Measurements from ENCODE around the gene NAALADL2.
A peak's percentile ranks its signal among the peaks of the same experiment; 100 is the strongest.
"Not testable (repeated sequence)": the region's sequence is repeated elsewhere in the genome, so short reads cannot be mapped to it uniquely, and the experiment has no call there.

NAALADL2 gene

GRCh38 chr3:175443682-175444081, 584.5 kb downstream of the NAALADL2 start:
- no peak for DNase-seq

- no peak for DNase-seq
Measured at GRCh38 chr3:175445741-175446140, 586.6 kb downstream of the NAALADL2 start.

DNA sequence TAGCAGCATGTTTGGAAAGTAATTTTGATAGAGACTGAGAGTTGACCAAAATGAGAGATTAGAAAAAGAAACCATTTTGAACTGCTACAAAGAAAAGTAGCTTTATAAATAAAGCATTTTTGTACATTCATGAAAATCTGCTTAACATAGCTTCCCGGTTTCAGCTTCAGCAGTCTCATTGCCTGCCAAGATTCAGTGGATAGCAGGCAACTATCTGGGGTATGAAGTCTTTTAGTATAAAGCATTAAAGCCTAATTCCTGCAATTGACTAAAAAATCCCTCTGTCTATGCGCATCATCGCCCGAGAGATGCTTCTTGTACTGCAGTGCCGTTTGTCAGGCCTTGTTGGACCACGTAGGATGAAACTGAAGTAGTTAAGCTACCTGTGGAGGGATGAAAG, 588.4 kb downstream of the NAALADL2 start:
- DNase-seq = no peak

- no peak for DNase-seq
Measured at GRCh38 chr3:175453361-175453760, 594.2 kb downstream of the NAALADL2 start.

DNA sequence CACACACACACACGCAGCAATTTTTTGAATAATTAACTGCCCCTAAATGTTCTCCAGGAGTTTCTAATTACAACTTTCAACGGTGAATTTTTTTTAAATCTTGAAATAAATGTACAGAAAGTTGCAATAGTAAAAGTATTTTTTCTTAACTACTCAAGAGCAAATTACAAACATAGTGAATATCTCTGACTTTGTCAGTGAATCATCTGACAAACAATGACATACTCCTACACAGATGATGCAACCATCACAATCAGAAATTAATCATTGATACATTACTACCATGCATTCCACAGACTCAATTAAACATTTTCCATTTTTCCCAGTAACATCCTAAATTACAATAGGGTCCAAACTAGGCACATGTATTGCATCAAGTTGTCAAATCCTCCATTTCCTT, 597.3 kb downstream of the NAALADL2 start:
- DNase-seq = no peak

GRCh38 chr3:175457301-175457700, 598.2 kb downstream of the NAALADL2 start:
- no peak for DNase-seq

- not testable (repeated sequence) for DNase-seq
Measured at GRCh38 chr3:175460849-175461399, 601.8 kb downstream of the NAALADL2 start.

- no peak for DNase-seq
Measured at GRCh38 chr3:175464362-175464761, 605.2 kb downstream of the NAALADL2 start.

DNA sequence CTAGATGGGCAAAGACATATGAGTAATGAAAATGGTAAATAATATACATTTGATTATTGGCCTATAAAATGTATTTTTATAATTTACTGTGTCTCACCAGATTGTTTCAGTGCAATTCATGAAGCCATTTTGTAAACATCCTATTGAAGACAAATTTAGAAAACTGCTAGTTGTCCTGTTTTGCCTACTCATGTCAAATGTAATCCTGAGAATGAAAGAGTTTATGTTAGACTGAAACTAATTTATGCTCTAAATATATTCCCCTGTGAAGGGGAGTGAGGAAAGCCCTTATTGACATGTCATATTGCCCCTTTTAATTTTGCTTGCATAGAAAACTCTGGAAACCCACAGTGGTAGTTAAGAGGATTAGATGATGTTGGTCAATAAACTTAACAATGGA, 610.0 kb downstream of the NAALADL2 start:
- no peak for DNase-seq

GRCh38 chr3:175475765-175476164, 616.6 kb downstream of the NAALADL2 start:
- DNase-seq = no peak

DNA sequence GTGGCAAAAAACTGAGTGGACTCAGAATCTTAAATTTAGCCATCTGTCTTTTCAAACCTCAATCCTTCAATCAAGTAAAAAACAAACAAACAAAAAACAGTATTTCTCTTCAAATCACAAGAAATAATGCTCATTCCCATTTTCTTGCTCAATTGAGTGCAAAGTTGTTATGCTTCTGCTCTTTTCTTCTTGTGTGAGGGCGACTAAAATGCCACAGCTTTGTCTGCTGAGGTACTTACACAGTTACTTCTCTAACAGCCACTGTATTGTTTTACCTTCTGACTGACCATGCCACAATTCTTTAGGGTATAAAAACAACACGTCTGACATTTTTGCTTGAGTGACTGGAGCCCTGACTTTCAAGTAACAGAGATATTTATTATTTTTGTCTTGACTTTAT, 617.4 kb downstream of the NAALADL2 start:
- no peak for DNase-seq

DNA sequence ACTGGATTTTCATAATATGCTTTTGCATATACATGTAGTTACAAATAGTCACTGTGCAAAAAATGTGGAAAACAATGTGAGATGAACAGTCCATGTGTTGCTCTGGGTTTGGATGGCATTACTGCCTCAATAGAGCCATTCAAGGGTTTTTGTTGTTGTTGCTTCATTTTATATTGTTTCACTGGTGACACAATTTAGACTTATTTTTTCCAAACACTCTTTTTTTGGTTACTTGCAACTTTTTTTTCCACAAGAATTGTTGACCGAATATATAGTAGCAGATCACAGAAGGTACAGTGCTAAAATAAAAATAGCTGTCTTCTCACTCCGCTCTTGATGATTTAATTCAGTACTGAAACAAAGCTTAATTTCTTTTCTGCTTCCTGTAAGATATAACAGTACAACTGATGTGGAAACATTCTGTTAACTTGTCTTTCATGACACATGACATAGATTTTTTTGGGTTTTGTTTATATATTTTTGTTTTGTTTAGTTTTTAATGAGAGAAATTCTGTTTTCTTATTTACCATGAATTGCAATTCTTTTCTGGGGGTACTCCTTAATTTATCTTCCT, 618.6 kb downstream of the NAALADL2 start:
- peak in 1 of 5 experiments; percentile 37 for DNase-seq

GRCh38 chr3:175478301-175478700, 619.2 kb downstream of the NAALADL2 start:
- DNase-seq = no peak

DNA sequence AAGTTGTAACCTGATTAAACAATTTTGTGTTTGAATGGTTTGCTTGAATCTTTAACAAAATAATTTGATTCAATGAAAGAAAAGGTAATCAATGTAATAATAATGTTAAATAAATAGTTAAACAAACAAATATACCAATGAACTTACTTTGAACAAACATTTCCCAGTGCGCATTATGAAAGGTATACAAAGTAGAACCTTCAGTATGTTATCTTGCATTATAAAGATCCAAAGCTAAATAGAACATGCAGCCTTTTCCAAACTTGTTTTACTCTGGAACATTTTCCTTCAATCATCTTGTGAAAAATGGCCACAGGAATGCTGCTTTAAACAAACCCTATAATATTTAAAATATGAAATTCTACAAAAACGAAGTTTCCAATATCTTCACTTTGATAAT, 620.0 kb downstream of the NAALADL2 start:
- DNase-seq = no peak

GRCh38 chr3:175479800-175480199, 620.7 kb downstream of the NAALADL2 start:
- DNase-seq = no peak

- no peak for DNase-seq
Measured at GRCh38 chr3:175484666-175485065, 625.5 kb downstream of the NAALADL2 start.

- no peak for DNase-seq
Measured at GRCh38 chr3:175485436-175485835, 626.3 kb downstream of the NAALADL2 start.

DNA sequence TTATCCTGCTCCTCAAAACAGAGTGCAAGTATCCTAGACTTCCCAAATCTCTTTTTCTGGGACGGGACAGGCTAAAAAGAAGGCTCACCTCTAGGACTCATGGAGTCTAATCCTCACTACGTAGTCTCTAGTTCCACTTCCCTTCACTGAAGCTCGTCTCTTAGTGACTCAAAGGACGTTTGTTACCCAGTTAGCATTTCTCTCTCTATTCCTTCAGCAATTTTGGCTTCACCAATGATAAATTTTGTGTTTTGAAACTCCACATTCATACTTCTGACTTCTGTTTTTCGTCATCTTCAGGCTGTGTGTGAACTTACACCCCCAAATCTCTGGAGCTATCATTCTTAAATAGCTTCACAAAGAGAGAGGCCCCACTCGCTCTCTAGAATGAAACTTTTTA, 627.1 kb downstream of the NAALADL2 start:
- DNase-seq = no peak

GRCh38 chr3:175489406-175489805, 630.3 kb downstream of the NAALADL2 start:
- DNase-seq = no peak

DNA sequence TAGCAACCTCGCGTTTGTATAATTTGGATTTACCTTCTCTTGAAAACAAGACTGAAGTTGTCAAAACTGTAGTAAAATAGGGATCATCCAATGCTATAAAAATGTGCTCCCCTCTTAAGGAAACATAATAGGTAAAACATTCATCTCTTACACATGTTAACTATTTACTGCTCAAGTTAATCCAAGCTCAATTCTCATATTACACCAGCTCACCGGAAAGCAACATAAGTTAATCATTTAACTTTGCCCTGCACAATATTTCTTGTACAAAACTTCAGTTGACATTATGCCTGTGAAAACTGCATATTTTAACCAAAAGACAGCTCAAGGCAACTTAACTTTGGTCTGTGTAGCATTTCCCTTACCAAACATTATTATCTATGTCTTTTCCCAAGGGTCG, 634.2 kb downstream of the NAALADL2 start:
- DNase-seq = no peak

DNA sequence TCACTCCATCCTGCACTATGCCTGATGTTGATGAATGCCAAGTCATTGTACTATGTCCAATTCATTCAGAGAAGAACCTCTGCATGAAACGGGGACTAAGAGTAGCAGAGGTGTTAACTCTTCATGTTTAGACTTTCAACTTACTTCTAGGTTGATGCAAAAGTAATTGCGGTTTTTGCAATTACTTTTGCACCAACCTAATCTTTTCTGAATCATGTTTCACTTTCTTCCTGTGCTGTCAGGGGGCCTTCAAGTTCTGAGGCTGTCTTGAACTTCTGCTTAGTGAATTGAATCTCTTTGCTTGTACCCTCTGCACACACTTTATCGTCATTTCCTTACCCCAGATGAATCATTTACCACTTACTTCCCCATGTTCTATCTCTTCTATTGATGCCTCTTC, 636.2 kb downstream of the NAALADL2 start:
- DNase-seq = peak in 1 of 5 experiments; percentile 83

DNA sequence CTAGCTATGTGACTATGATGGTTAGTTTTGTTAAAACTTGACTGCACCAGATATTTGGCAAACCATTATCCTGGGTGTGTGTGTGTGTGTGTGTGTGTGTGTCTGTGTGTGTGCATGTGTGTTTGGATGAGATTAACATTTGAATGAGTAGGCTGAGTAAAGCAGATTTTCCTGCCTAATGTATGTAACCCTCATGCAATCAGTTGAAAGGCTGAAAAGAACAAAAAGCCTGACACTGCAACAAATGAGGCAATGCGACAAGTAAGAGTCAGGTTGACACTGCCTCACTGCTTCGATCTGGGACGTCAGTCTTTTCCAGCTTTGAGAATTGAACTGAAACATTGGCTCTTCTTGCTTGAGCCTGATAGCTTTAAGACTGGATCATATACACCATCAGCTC, 643.0 kb downstream of the NAALADL2 start:
- DNase-seq = no peak

- DNase-seq = no peak
Measured at GRCh38 chr3:175511219-175511785, 652.2 kb downstream of the NAALADL2 start.

GRCh38 chr3:175512700-175513099, 653.6 kb downstream of the NAALADL2 start:
- DNase-seq = no peak

- no peak for DNase-seq
Measured at GRCh38 chr3:175518459-175518858, 659.3 kb downstream of the NAALADL2 start.
